ENCODE measurements around the gene GID8. TPM values are rescaled to one million over a fixed set of nuclear protein-coding genes. Genes with fewer than 3 reads are reported as not detected.

The GID8 gene
- total RNA-seq, 1 experiment from 2014 or later, result 40.2 TPM

DNA sequence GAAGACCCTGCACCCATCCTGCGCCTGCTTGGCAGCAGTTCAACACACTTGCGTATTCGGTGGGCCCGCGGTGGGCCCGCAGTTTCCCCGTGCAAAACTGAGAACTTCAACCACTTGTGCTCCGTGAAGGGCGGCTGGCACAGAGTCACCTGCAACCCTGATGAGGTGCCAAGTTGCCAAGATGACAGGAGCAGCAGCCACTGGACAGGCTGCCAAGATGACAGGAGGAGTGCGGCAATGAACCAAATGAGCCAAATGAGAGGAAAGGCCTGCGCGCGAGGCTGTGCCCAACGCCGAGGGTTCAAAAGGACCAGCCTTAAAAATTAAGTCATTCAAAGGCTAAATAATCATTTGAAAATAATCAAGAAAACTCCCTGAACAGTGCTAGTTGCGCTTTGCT, 31.7 kb upstream of the GID8 start:
- no TSS peak for BruUV-seq (replicated peaks)
- Histone ChIP-seq H3K27ac (ENCODE audit: low read depth, low read length, poor library complexity, severe bottlenecking) (no peak overlapping the region), H3K4me3 (ENCODE audit: low read depth, low read length, poor library complexity, severe bottlenecking) (no peak overlapping the region), H3K36me3 (ENCODE audit: insufficient read depth, low read length, poor library complexity, severe bottlenecking) (peaks cover 100% of the 10 kb centered on the region), H3K27me3 (replicated peaks; ENCODE audit: insufficient read depth, low read depth, low read length, poor library complexity) (no peaks in the 10 kb centered on the region), H3K9me3 (ENCODE audit: low read depth, low read length, poor library complexity, severe bottlenecking) (no peaks in the 10 kb centered on the region), H3K4me1 (ENCODE audit: insufficient read depth, low read length, poor library complexity, severe bottlenecking) (no peaks in the 10 kb centered on the region)
- ChIA-PET POLR2A (ENCODE audit: low non-redundant PET) (no interaction called here), CTCF (no interaction called here)
- no peak for DNase-seq (ENCODE audit: low spot score)
- intact Hi-C loops (cut with micrococcal nuclease; ENCODE audit: unreplicated experiment), result no loop called here
- TF ChIP-seq, protein P1, sequence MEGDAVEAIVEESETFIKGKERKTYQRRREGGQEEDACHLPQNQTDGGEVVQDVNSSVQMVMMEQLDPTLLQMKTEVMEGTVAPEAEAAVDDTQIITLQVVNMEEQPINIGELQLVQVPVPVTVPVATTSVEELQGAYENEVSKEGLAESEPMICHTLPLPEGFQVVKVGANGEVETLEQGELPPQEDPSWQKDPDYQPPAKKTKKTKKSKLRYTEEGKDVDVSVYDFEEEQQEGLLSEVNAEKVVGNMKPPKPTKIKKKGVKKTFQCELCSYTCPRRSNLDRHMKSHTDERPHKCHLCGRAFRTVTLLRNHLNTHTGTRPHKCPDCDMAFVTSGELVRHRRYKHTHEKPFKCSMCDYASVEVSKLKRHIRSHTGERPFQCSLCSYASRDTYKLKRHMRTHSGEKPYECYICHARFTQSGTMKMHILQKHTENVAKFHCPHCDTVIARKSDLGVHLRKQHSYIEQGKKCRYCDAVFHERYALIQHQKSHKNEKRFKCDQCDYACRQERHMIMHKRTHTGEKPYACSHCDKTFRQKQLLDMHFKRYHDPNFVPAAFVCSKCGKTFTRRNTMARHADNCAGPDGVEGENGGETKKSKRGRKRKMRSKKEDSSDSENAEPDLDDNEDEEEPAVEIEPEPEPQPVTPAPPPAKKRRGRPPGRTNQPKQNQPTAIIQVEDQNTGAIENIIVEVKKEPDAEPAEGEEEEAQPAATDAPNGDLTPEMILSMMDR (conservative IDR thresholded peaks at IDR 0.05; ENCODE audit: low read depth, low read length), result no peak
- no peak for TF ChIP-seq EZH2 (IDR thresholded peaks at IDR 0.05; ENCODE audit: borderline replicate concordance, low read depth, low read length, poor library complexity, severe bottlenecking)

DNA sequence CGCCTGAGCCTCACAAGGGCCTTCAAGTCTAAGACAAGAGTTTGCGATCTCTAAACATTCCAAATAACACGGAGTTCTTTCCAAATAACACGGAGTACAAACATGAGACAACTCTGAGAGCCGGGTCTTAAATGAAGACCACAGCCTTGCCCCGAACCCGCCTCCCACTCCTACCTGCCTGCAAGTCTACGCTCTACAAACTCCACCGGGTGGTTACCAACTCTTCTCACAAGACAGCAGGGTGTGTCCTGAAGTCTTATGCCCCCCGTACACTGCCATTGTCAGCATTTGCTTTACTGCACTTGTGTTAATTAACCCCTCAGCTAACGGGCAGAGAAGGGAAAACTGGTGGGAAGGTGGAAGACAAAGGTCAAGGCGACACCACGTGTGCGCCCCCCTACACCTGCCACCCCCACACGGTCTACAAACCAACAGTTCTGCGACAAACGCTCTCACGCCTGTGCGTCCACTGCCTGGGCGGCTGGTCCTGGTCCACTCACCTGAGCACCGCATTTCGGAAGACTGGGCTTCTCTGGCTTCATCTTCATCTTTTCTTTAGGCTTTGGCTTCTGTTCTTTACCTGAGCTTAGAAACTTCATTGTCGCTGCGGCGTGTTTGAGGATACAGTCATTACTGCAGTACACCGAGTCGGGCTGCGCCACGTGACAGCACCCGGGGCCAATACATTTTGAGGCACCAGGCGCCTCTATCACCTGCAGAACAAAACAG, 31.1 kb upstream of the GID8 start:
- H3K36me3 ChIP-seq (ENCODE audit: insufficient read depth, low read length, poor library complexity, severe bottlenecking), result peaks cover 100% of the 10 kb centered on the region
- no peaks in the 10 kb centered on the region for H3K9me3 ChIP-seq (ENCODE audit: low read depth, low read length, poor library complexity, severe bottlenecking)
- BruUV-seq (replicated peaks), result no TSS peak
- H3K27ac ChIP-seq (ENCODE audit: low read depth, low read length, poor library complexity, severe bottlenecking), result no peak overlapping the region
- CTCF ChIA-PET, result interaction anchor here (0.9 to 1.1 kb wide), 2 partner anchors 17 to 32 kb away, joined by 3 read pairs; no protein-coding TSS in a partner anchor
- intact Hi-C loops (cut with micrococcal nuclease; ENCODE audit: unreplicated experiment), result no loop called here
- H3K27me3 ChIP-seq (replicated peaks; ENCODE audit: insufficient read depth, low read depth, low read length, poor library complexity), result no peaks in the 10 kb centered on the region
- no peak overlapping the region for H3K4me3 ChIP-seq (ENCODE audit: low read depth, low read length, poor library complexity, severe bottlenecking)
- POLR2A ChIA-PET (ENCODE audit: low non-redundant PET), result no interaction called here
- TF ChIP-seq EZH2 (IDR thresholded peaks at IDR 0.05; ENCODE audit: borderline replicate concordance, low read depth, low read length, poor library complexity, severe bottlenecking), result no peak
- TF ChIP-seq, protein P1 (conservative IDR thresholded peaks at IDR 0.05; ENCODE audit: low read depth, low read length), result no peak
- DNase-seq (ENCODE audit: low spot score), result no peak
- H3K4me1 ChIP-seq (ENCODE audit: insufficient read depth, low read length, poor library complexity, severe bottlenecking), result no peaks in the 10 kb centered on the region

DNA sequence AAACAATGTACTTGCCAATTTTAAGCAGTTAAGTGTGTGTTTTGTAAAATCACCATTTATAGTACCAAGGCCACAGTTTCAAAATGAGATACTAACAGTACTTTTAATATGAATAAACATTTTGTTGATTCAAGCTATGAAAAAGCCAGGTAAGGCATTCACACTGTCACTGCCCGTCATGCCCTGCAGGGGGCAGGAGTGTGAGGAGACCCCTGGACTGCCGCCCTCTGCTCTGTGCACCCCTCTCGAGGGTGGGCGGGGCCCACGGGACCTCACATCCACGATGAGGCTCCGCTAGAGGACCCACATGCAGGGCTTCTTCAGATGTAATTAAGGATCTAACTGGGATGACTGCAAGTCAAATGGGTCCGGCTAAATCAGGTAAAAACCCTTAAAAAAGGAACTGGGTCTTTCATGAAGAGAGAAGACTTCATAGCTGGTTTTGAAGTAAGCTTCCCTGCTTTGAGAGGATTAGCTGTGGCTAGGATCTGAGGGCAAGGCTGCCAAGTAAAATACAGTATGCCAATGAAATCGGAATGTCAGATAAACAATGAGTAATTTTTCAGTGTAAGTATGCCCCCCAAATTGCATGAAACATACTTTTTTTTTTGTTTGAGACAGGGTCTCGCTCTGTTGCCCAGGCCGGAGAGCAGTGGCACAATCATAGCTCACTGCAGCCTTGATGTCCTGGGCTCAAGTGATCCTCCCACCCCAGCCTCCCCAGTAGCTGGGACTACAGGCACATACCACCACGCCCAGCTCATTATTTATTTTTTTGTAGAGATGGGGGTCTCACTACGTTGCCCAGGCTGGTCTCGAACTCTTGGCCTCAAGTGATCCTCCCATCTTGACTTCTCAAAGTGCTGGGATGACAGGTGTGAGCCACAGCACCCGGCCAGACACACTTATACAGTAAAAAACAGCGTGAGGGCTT, 30.3 kb upstream of the GID8 start:
- no peaks in the 10 kb centered on the region for H3K27me3 ChIP-seq (replicated peaks; ENCODE audit: insufficient read depth, low read depth, low read length, poor library complexity)
- no peak overlapping the region for H3K4me3 ChIP-seq (ENCODE audit: low read depth, low read length, poor library complexity, severe bottlenecking)
- no peaks in the 10 kb centered on the region for H3K4me1 ChIP-seq (ENCODE audit: insufficient read depth, low read length, poor library complexity, severe bottlenecking)
- no TSS peak for BruUV-seq (replicated peaks)
- intact Hi-C loops (cut with micrococcal nuclease; ENCODE audit: unreplicated experiment), result no loop called here
- ChIA-PET CTCF (interaction anchor here (0.9 to 1.1 kb wide), 2 partner anchors 16 to 33 kb away, joined by 3 read pairs; no protein-coding TSS in a partner anchor), POLR2A (ENCODE audit: low non-redundant PET) (no interaction called here)
- no peak for TF ChIP-seq EZH2 (IDR thresholded peaks at IDR 0.05; ENCODE audit: borderline replicate concordance, low read depth, low read length, poor library complexity, severe bottlenecking)
- TF ChIP-seq, protein P1 (conservative IDR thresholded peaks at IDR 0.05; ENCODE audit: low read depth, low read length), result peak; percentile 58
- H3K9me3 ChIP-seq (ENCODE audit: low read depth, low read length, poor library complexity, severe bottlenecking), result no peaks in the 10 kb centered on the region
- DNase-seq (ENCODE audit: low spot score), result no peak
- peaks cover 99% of the 10 kb centered on the region for H3K36me3 ChIP-seq (ENCODE audit: insufficient read depth, low read length, poor library complexity, severe bottlenecking)
- H3K27ac ChIP-seq (ENCODE audit: low read depth, low read length, poor library complexity, severe bottlenecking), result no peak overlapping the region

Measured in A673 (cell line).